ENCODE measurements around the gene MT1M. TPM values are rescaled to one million over a fixed set of nuclear protein-coding genes. Genes with fewer than 3 reads are reported as not detected.
A peak's percentile ranks its signal among the peaks of the same experiment; 100 is the strongest.

Gene MT1M
- total RNA-seq, 2 experiments from 2014 or later = not detected

DNA sequence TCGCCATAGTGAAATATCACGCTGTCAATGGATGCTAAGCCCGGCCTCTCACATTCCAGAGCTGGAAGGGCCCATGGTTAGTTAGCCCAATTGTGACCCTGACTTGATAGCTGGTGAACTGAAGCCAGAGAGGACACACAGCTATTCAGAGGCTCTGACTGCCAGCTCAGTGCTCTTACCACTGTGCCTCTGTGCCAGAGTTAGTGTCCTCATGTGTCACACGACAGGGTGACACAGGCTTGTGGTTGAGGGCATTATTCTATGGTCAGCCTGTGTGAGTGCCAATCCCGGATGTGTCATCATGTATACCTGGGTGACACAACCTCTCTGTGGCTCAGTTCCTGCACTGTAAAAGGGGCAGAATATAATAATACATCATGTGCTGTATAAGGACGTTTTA, 47.4 kb downstream of the MT1M start:
- Histone ChIP-seq H3K79me2 (ENCODE audit: insufficient read depth, low read depth, low read length) (no peaks in the 10 kb centered on the region), H3K4me1 (ENCODE audit: insufficient read depth, low read length, poor library complexity, severe bottlenecking) (peaks cover 15% of the 10 kb centered on the region), H3K4me3 (ENCODE audit: low read depth, low read length, poor library complexity, severe bottlenecking) (no peak overlapping the region), H3K9me2 (ENCODE audit: insufficient read depth, low read length) (no peaks in the 10 kb centered on the region), H3K27ac (ENCODE audit: low read depth, low read length, poor library complexity, severe bottlenecking) (no peak overlapping the region), H4K20me1 (ENCODE audit: insufficient read depth, low read length) (no peaks in the 10 kb centered on the region), H3K9me3 (ENCODE audit: low read length) (no peaks in the 10 kb centered on the region), H3K36me3 (ENCODE audit: insufficient read depth, low read length) (no peaks in the 10 kb centered on the region), H3K4me2 (ENCODE audit: low read length) (no peak overlapping the region), H2AFZ (ENCODE audit: low read length) (no peak overlapping the region)
- ChIA-PET POLR2A (no interaction called here), CTCF (ENCODE audit: unreplicated experiment) (no interaction called here)
- no TSS peak for BruUV-seq (replicated peaks)
- no peak for DNase-seq (ENCODE audit: low spot score)
- intact Hi-C loops (cut with micrococcal nuclease; ENCODE audit: unreplicated experiment) = no loop called here
- TF ChIP-seq, protein P1, sequence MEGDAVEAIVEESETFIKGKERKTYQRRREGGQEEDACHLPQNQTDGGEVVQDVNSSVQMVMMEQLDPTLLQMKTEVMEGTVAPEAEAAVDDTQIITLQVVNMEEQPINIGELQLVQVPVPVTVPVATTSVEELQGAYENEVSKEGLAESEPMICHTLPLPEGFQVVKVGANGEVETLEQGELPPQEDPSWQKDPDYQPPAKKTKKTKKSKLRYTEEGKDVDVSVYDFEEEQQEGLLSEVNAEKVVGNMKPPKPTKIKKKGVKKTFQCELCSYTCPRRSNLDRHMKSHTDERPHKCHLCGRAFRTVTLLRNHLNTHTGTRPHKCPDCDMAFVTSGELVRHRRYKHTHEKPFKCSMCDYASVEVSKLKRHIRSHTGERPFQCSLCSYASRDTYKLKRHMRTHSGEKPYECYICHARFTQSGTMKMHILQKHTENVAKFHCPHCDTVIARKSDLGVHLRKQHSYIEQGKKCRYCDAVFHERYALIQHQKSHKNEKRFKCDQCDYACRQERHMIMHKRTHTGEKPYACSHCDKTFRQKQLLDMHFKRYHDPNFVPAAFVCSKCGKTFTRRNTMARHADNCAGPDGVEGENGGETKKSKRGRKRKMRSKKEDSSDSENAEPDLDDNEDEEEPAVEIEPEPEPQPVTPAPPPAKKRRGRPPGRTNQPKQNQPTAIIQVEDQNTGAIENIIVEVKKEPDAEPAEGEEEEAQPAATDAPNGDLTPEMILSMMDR (conservative IDR thresholded peaks at IDR 0.05; ENCODE audit: low read length) = no peak
- TF ChIP-seq EZH2phosphoT487 (IDR thresholded peaks at IDR 0.05; ENCODE audit: borderline replicate concordance, low read depth, low read length) = no peak

DNA sequence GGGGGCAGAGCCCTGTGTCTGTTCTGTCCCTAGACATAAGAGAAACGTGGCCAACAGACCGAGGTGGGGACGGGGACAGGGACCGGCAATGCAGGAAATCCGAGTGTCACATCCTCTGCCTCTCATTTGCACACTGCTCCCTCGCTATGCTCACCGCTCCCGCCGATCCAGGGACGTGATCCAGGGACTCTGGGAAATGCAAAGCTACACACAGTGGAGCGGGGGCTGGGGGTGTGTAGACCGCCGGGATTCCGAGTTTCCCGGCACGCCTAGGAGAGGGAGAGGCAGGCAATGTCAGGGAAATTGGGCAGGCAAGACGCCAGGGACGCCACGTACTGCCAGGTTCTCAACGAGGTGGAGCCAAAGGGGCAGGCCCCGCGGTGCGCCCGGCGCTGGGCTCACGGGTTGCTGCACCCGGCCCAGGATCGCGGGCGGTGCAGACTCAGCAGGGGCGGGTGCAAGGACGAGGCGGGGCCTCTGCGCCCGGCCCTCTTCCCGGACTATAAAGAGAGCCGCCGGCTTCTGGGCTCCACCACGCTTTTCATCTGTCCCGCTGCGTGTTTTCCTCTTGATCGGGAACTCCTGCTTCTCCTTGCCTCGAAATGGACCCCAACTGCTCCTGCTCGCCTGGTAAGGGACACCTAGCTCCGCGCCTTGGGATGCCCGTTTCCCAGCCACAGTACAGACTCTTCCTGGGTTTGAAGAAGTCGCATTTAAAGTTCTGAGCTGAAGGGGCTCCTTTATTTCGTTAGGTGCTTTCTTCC, 49.7 kb downstream of the MT1M start, which contains the start of gene MT1X:
Gene MT1X (plus strand): TSS at position 532 of the 764 bp plus-strand sequence. CDS start 71 bp downstream, at position 603.
- Histone ChIP-seq H2AFZ (ENCODE audit: low read length) (peak within 1 kb of the TSS; percentile 65), H3K36me3 (ENCODE audit: insufficient read depth, low read length) (no peaks in the 10 kb centered on the region), H3K79me2 (ENCODE audit: insufficient read depth, low read depth, low read length) (no peaks in the 10 kb centered on the region), H3K4me1 (ENCODE audit: insufficient read depth, low read length, poor library complexity, severe bottlenecking) (peaks cover 22% of the 10 kb centered on the region), H3K9me3 (ENCODE audit: low read length) (no peaks in the 10 kb centered on the region), H3K4me2 (ENCODE audit: low read length) (peak within 1 kb of the TSS; percentile 78), H3K27ac (ENCODE audit: low read depth, low read length, poor library complexity, severe bottlenecking) (no peak within 1 kb of the TSS), H3K4me3 (ENCODE audit: low read depth, low read length, poor library complexity, severe bottlenecking) (peak within 1 kb of the TSS; percentile 69), H3K9me2 (ENCODE audit: insufficient read depth, low read length) (no peaks in the 10 kb centered on the region), H4K20me1 (ENCODE audit: insufficient read depth, low read length) (no peaks in the 10 kb centered on the region)
- no TSS peak for BruUV-seq (replicated peaks)
- DNase-seq (ENCODE audit: low spot score) = peak; percentile 78
- CTCF ChIA-PET (ENCODE audit: unreplicated experiment) = interaction anchor here (1.9 kb wide), 1 partner anchor 20 kb away, joined by 9 read pairs; no protein-coding TSS in a partner anchor
- TF ChIP-seq EZH2phosphoT487 (IDR thresholded peaks at IDR 0.05; ENCODE audit: borderline replicate concordance, low read depth, low read length) = no peak
- TF ChIP-seq, protein P1 (conservative IDR thresholded peaks at IDR 0.05; ENCODE audit: low read length) = no peak
- intact Hi-C loops (cut with micrococcal nuclease; ENCODE audit: unreplicated experiment) = no loop called here
- POLR2A ChIA-PET = interaction anchor here (0.5 to 2.0 kb wide), 3 partner anchors 19 to 1726 kb away, joined by 3 to 17 read pairs (median 3); no protein-coding TSS in a partner anchor

Measured in OCI-LY7 (cell line).